CD14-positive monocyte (primary cell): ENCODE measurements around the gene MT2A. TPM values are rescaled to one million over a fixed set of nuclear protein-coding genes. Genes with fewer than 3 reads are reported as not detected.
A peak's percentile ranks its signal among the peaks of the same experiment; 100 is the strongest.

Experiments
- DNase-seq, 3 donors: peaks; one replicate each; pipeline ENCODE4 v3.0.0-alpha.2; 2011 to 2022
- H2AFZ ChIP-seq: 2 replicates; pipeline ENCODE4 v1.6.0; 2012; ENCODE audit warnings: mild to moderate bottlenecking, low read depth, low read length, inconsistent platforms; ENCODE audit not compliant: insufficient read depth, poor library complexity, severe bottlenecking
- H3K27ac ChIP-seq, 2 donors: 1 replicate in 1 of 2; 2 replicates in 1 of 2; pipeline ENCODE4 v1.5.1; 2012 to 2013; ENCODE audit warnings: low read length in 2 of 2, control low read depth in 1 of 2, inconsistent platforms in 1 of 2, low read depth in 1 of 2, mild to moderate bottlenecking in 1 of 2
- H3K27me3 ChIP-seq, 2 donors: one replicate each; pipeline versions ENCODE4 v1.6.0 to v1.6.1; 2011 to 2013; ENCODE audit warnings: low read length in 2 of 2; ENCODE audit not compliant: control insufficient read depth in 2 of 2, insufficient read depth in 2 of 2
- H3K36me3 ChIP-seq, 2 donors: replicated peaks in 1 of 2; 1 replicate in 1 of 2; 2 replicates in 1 of 2; pipeline versions ENCODE4 v1.5.1 to v1.6.1; 2012 to 2013; ENCODE audit warnings: low read length in 2 of 2, control low read depth in 1 of 2, inconsistent platforms in 1 of 2, mild to moderate bottlenecking in 1 of 2; ENCODE audit not compliant: insufficient read depth in 2 of 2, control insufficient read depth in 1 of 2
- H3K4me1 ChIP-seq, 2 donors: 1 replicate in 1 of 2; 2 replicates in 1 of 2; pipeline versions ENCODE4 v1.5.1 to v1.6.1; 2012 to 2013; ENCODE audit warnings: low read length in 2 of 2, control low read depth in 1 of 2, inconsistent platforms in 1 of 2, mild to moderate bottlenecking in 1 of 2, moderate library complexity in 1 of 2; ENCODE audit not compliant: insufficient read depth in 2 of 2, control insufficient read depth in 1 of 2
- H3K4me2 ChIP-seq: replicated peaks from 2 replicates; pipeline ENCODE3; 2012; ENCODE audit warnings: low read length, moderate library complexity, mild to moderate bottlenecking; ENCODE audit not compliant: poor library complexity, severe bottlenecking; ENCODE audit errors: extremely low read depth
- H3K4me3 ChIP-seq, 3 experiments: fragments of 200-600 bp in 1 of 3; sonication (generic) in 1 of 3; replicated peaks in 1 of 3; 1 replicate in 2 of 3; 2 replicates in 1 of 3; pipeline ENCODE4 v1.5.1; 2011 to 2013; ENCODE audit warnings: low read length in 3 of 3, mild to moderate bottlenecking in 3 of 3, control low read depth in 2 of 3, low read depth in 2 of 3, inconsistent platforms in 1 of 3, moderate library complexity in 1 of 3
- H3K79me2 ChIP-seq: 2 replicates; pipeline ENCODE4 v1.6.0; 2012; ENCODE audit warnings: mild to moderate bottlenecking, control low read depth, inconsistent platforms, low read length, moderate library complexity; ENCODE audit not compliant: insufficient read depth
- H3K9ac ChIP-seq: 2 replicates; pipeline ENCODE4 v1.6.0; 2017; ENCODE audit warnings: low read length, mild to moderate bottlenecking; ENCODE audit not compliant: insufficient read depth, poor library complexity, severe bottlenecking
- H3K9me3 ChIP-seq, 2 donors: replicated peaks in 1 of 2; 1 replicate in 1 of 2; 2 replicates in 1 of 2; pipeline versions ENCODE4 v1.5.1 to v1.6.1; 2012 to 2013; ENCODE audit warnings: low read length in 2 of 2, control low read depth in 1 of 2; ENCODE audit not compliant: control insufficient read depth in 1 of 2, insufficient read depth in 1 of 2
- H4K20me1 ChIP-seq: 2 replicates; pipeline ENCODE4 v1.6.0; 2012; ENCODE audit warnings: mild to moderate bottlenecking, low read length, control low read depth, moderate library complexity; ENCODE audit not compliant: insufficient read depth
- H3K27ac Mint-ChIP-seq, 7 donors: one replicate each; pipeline ENCODE4 v1.8.0; 2020; ENCODE audit warnings: mild to moderate bottlenecking in 7 of 7, mixed read lengths in 7 of 7, moderate library complexity in 6 of 7, inconsistent platforms in 2 of 7
- H3K27me3 Mint-ChIP-seq, 3 donors: one replicate each; pipeline ENCODE4 v1.8.0; 2021 to 2022; ENCODE audit warnings: low read depth in 3 of 3, mild to moderate bottlenecking in 3 of 3, mixed read lengths in 3 of 3, moderate library complexity in 3 of 3, inconsistent platforms in 1 of 3
- H3K36me3 Mint-ChIP-seq, 2 donors: one replicate each; pipeline ENCODE4 v1.8.0; 2020; ENCODE audit warnings: mixed read lengths in 2 of 2, inconsistent platforms in 1 of 2, mild to moderate bottlenecking in 1 of 2
- H3K4me1 Mint-ChIP-seq: one replicate; pipeline ENCODE4 v1.8.0; 2020; ENCODE audit warnings: mild to moderate bottlenecking, mixed read lengths
- H3K4me3 Mint-ChIP-seq, 2 donors: one replicate each; pipeline ENCODE4 v1.8.0; 2020; ENCODE audit warnings: mild to moderate bottlenecking in 2 of 2, mixed read lengths in 2 of 2, moderate library complexity in 1 of 2
- H3K9me3 Mint-ChIP-seq, 7 donors: one replicate each; pipeline ENCODE4 v1.8.0; 2020 to 2022; ENCODE audit warnings: mixed read lengths in 7 of 7, mild to moderate bottlenecking in 6 of 7, moderate library complexity in 6 of 7, inconsistent platforms in 2 of 7
- WGBS: methylation state at CpG from one replicate; pipeline ENCODE4 v1.1.5; 2013; ENCODE audit warnings: missing lambda C conversion rate; ENCODE audit not compliant: insufficient coverage; 5-methylcytosine and 5-hydroxymethylcytosine counted together
- intact Hi-C, 2 donors: fragments of 100-400 bp; cut with micrococcal nuclease; formaldehyde crosslinking; loops; one replicate each; pipeline versions ENCODE4 v1.15.0 to v1.15.1; 2023
- polyA plus RNA-seq, 3 donors: library from polyadenylated mRNA; depleted of rRNA in 1 of 3; unstranded in 2 of 3; stranded (reverse) in 1 of 3; fragments of 300-500 nt in 2 of 3; fragments of >200 nt in 1 of 3; fragmentation: Illumina TruSeq in 2 of 3; gene quantifications; 1 replicate in 2 of 3; 2 replicates in 1 of 3; pipeline ENCODE4 v1.2.3, GENCODE V29; 2012 to 2021
- TF ChIP-seq, protein P1 (sequence below): fragments of 200-600 bp; IDR thresholded peaks from one replicate; pipeline ENCODE4 v1.8.0; 2022; ENCODE audit warnings: antibody characterized with exemption, mild to moderate bottlenecking

Gene MT2A
- polyA plus RNA-seq, 3 donors = 26.8 to 228 (median 126) TPM

DNA sequence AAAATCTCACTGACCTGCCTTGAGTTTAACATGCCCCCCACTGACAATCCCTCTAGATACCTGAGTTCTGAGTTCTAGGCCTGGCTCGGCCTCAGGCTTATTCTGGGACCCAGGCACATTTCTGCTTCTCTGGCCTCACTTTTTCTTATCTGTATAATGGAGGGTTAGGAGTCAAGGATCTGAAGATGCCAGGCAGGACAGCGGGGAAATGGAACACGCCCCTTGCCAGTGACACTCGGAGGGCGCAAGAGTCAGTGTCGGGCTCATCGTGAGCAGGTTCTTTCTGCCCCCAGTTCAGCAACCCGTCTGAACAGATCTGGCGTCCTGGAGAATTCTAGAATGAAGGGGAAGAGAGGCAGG is 19.6 kb upstream of the MT2A start:
- no peak for DNase-seq
- H3K27ac ChIP-seq = no peak overlapping the region
- no peak overlapping the region for H3K9ac ChIP-seq
- intact Hi-C loops = no loop called here
- peaks cover 6 to 16% of the 10 kb centered on the region in 2 donors for H3K4me1 ChIP-seq
- Mint-ChIP-seq H3K27me3 (peaks cover 37 to 55% (median 47%) of the 10 kb centered on the region in 3 donors), H3K9me3 (peaks cover 0 to 9% (median 5%) of the 10 kb centered on the region in 7 donors), H3K36me3 (peaks cover 0 to 5% of the 10 kb centered on the region in 2 donors), H3K27ac (peak overlapping the region in 1 of 7 donors; percentile 66), H3K4me3 (peak overlapping the region in 1 of 2 donors; percentile 89), H3K4me1 (peaks cover 18% of the 10 kb centered on the region)
- no peak overlapping the region for H3K4me3 ChIP-seq
- 32% methylated on average over 8 of the region's 9 CpGs for WGBS
- H3K79me2 ChIP-seq = no peaks in the 10 kb centered on the region
- H3K27me3 ChIP-seq = peaks cover 12 to 40% of the 10 kb centered on the region in 2 donors
- TF ChIP-seq, protein P1, sequence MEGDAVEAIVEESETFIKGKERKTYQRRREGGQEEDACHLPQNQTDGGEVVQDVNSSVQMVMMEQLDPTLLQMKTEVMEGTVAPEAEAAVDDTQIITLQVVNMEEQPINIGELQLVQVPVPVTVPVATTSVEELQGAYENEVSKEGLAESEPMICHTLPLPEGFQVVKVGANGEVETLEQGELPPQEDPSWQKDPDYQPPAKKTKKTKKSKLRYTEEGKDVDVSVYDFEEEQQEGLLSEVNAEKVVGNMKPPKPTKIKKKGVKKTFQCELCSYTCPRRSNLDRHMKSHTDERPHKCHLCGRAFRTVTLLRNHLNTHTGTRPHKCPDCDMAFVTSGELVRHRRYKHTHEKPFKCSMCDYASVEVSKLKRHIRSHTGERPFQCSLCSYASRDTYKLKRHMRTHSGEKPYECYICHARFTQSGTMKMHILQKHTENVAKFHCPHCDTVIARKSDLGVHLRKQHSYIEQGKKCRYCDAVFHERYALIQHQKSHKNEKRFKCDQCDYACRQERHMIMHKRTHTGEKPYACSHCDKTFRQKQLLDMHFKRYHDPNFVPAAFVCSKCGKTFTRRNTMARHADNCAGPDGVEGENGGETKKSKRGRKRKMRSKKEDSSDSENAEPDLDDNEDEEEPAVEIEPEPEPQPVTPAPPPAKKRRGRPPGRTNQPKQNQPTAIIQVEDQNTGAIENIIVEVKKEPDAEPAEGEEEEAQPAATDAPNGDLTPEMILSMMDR = no peak
- peak overlapping the region; percentile 2 for H3K4me2 ChIP-seq
- no peak overlapping the region for H2AFZ ChIP-seq
- no peaks in the 10 kb centered on the region for H4K20me1 ChIP-seq
- H3K9me3 ChIP-seq = peaks cover 0 to 16% of the 10 kb centered on the region in 2 donors
- no peaks in the 10 kb centered on the region for H3K36me3 ChIP-seq

DNA sequence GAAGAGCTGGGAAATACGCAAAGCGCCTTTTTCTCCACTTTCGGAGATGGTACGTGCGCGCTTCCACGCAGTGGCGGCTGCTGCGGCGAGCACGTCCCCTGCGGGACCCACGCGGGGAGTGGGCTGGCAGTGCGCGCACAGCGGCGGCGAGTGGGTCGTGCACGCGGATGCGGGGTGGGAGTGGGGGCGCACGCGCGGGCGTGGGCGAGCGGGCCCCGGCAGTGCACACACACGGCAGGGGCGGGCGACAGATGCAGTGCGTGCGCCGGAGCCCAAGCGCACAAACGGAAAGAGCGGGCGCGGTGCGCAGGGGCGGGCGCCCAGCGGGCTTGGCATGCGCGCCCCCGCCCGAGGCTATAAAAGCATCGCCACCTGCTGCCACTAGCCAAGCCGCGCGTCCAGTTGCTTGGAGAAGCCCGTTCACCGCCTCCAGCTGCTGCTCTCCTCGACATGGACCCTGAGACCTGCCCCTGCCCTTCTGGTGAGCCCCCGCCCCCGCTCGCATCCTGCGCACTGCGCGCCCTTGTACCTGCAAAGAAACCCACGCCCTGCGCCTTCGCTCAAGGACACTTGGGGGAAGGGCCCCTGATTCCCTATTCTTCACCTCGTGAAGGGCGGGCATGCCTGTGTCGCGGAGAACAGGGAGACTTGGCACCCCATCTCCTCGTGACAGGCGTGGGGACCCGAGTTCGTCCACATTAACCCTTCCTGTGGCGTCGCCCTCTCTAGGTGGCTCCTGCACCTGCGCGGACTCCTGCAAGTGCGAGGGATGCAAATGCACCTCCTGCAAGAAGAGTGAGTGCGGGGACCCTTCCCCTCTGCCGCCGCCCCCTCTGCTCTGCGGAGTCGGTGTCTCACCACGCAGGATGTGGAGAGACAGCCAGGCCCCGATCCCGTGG is 19.0 kb upstream of the MT2A start, which contains the start of gene MT3:
Gene MT3, plus strand, starts transcription at position 388 of the 899 bp plus-strand sequence. Its CDS starts 63 bp downstream, at position 451.
- Histone ChIP-seq H3K27me3 (peaks cover 12 to 40% of the 10 kb centered on the region in 2 donors), H3K4me2 (peak within 1 kb of the TSS; percentile 2), H3K27ac (no peak within 1 kb of the TSS), H3K4me3 (no peak within 1 kb of the TSS), H4K20me1 (no peaks in the 10 kb centered on the region), H2AFZ (no peak within 1 kb of the TSS), H3K9me3 (peaks cover 0 to 16% of the 10 kb centered on the region in 2 donors), H3K79me2 (no peaks in the 10 kb centered on the region), H3K4me1 (peaks cover 6 to 16% of the 10 kb centered on the region in 2 donors), H3K36me3 (no peaks in the 10 kb centered on the region), H3K9ac (no peak within 1 kb of the TSS)
- DNase-seq = no peak
- H3K9me3 Mint-ChIP-seq = peaks cover 0 to 11% (median 5%) of the 10 kb centered on the region in 7 donors
- TF ChIP-seq, protein P1 = no peak
- peaks cover 18% of the 10 kb centered on the region for H3K4me1 Mint-ChIP-seq
- intact Hi-C loops = no loop called here
- peaks cover 37 to 52% (median 46%) of the 10 kb centered on the region in 3 donors for H3K27me3 Mint-ChIP-seq
- WGBS = 4% methylated on average over 81 of the region's 87 CpGs
- peak within 1 kb of the TSS in 1 of 7 donors; percentile 66 for H3K27ac Mint-ChIP-seq
- H3K36me3 Mint-ChIP-seq = peaks cover 0 to 5% of the 10 kb centered on the region in 2 donors
- H3K4me3 Mint-ChIP-seq = peak within 1 kb of the TSS in 1 of 2 donors; percentile 89
